Psoas muscle (tissue), 8 donors: ENCODE results near the gene ADGRG6. TPM values are rescaled to one million over a fixed set of nuclear protein-coding genes. Genes with fewer than 3 reads are reported as not detected.

Experiments
- ATAC-seq, 4 donors: fragments of 200-7000 bp; cut with Tn5 transposase; one replicate each; pipeline ENCODE4 v1.9.1; 2020; ENCODE audit warnings: moderate library complexity in 3 of 4, mild to moderate bottlenecking in 2 of 4
- DNase-seq, 2 donors: peaks; one replicate each; pipeline ENCODE4 v3.0.0-alpha.2; 2020
- H3K27ac ChIP-seq: fragments of 200-600 bp; one replicate; pipeline ENCODE4 v1.8.0; 2022
- H3K27me3 ChIP-seq, 3 donors: fragments of 200-600 bp in 1 of 3; one replicate each; pipeline versions ENCODE4 v1.6.1 to v1.8.0; 2013 to 2022; ENCODE audit warnings: low read length in 2 of 3, mild to moderate bottlenecking in 2 of 3, moderate library complexity in 1 of 3; ENCODE audit not compliant: insufficient read depth in 3 of 3
- H3K36me3 ChIP-seq, 2 donors: fragments of 200-600 bp in 1 of 2; one replicate each; pipeline versions ENCODE4 v1.6.1 to v1.8.0; 2013 to 2022; ENCODE audit warnings: low read depth in 1 of 2, mild to moderate bottlenecking in 1 of 2, moderate library complexity in 1 of 2; ENCODE audit not compliant: insufficient read depth in 1 of 2
- H3K4me1 ChIP-seq: fragments of 200-600 bp; one replicate; pipeline ENCODE4 v1.8.0; 2022
- H3K4me3 ChIP-seq: fragments of 200-600 bp; one replicate; pipeline ENCODE4 v1.8.0; 2022; ENCODE audit warnings: mild to moderate bottlenecking
- H3K9me3 ChIP-seq: fragments of 200-600 bp; one replicate; pipeline ENCODE4 v1.8.0; 2022
- CTCF ChIP-seq: fragments of 200-600 bp; IDR thresholded peaks from one replicate; pipeline ENCODE4 v1.8.0; 2022; ENCODE audit warnings: antibody characterized with exemption
- WGBS, 3 donors: extraction: QIAGEN DNeasy Blood & Tissue Kit; methylation state at CpG; one replicate each; pipeline versions ENCODE4 v1.1.6 to v1.1.7; 2013; 5-methylcytosine and 5-hydroxymethylcytosine counted together
- intact Hi-C, 2 donors: fragments of 100-400 bp; cut with DNase I; formaldehyde crosslinking; loops; one replicate each; pipeline versions ENCODE4 v1.11.0 to v1.14.2; 2022
- polyA plus RNA-seq, 3 donors: library from polyadenylated mRNA; stranded (reverse); fragments of 200-250 nt; gene quantifications; one replicate each; pipeline ENCODE4 v1.2.3, GENCODE V29; 2013
- total RNA-seq, 4 donors: library from RNA; stranded (reverse); fragmentation: NEBNext Ultra II Directional in 2 of 4; extraction: Animal tissue kit (Norgen Biotek cat#: 25700) in 2 of 4; gene quantifications; one replicate each; pipeline versions ENCODE4 v1.2.1 to v1.2.4, GENCODE V29; 2021 to 2023
- donor health status: healthy with polysubstance abuse.
- donor health status: DM: no; HTN: no; CAD: no; lungs with moderate emphysema.
- donor health status: Bipolar disorder and iron deficiency.
- donor health status: healthy.
- donor health status: DM: yes; HTN: yes; CAD: no.
- donor health status: DM: no; HTN: no; CAD: no.
- donor health status: DM: no; HTN: no; CAD: no.
- donor health status: DM: yes; HTN: yes; CAD: no.

The ADGRG6 gene
- total and polyA plus RNA-seq, 7 donors = 0.32 to 2.3 (median 0.59) TPM

DNA sequence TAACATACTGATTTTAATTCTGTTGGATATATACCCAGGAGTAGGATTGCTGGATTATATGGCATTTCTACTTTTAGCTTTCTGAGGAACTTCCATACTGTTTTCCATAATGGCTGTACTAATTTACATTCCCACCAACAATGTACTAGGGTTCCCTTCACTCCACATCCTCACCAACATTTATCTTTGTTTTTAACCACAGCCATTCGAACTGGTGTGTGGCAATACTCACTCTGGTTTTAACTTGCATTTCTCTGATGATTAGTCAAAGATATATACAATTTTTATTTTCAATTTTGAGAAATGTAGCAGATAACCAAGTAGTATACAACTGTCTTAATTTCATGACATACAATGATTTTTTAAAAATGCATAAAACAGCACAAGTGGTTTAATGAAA lies 30.3 kb upstream of the ADGRG6 start:
- intact Hi-C loops = no loop called here
- no peaks in the 10 kb centered on the region for H3K27me3 ChIP-seq
- no peak for DNase-seq
- no peak overlapping the region for H3K27ac ChIP-seq
- 74 to 83% (median 78%) methylated on average over 1 of the region's 1 CpG for WGBS, 3 donors
- H3K36me3 ChIP-seq = no peaks in the 10 kb centered on the region
- H3K4me1 ChIP-seq = no peaks in the 10 kb centered on the region
- no peak overlapping the region for H3K4me3 ChIP-seq
- no peaks in the 10 kb centered on the region for H3K9me3 ChIP-seq
- TF ChIP-seq CTCF = no peak
- ATAC-seq = no peak

DNA sequence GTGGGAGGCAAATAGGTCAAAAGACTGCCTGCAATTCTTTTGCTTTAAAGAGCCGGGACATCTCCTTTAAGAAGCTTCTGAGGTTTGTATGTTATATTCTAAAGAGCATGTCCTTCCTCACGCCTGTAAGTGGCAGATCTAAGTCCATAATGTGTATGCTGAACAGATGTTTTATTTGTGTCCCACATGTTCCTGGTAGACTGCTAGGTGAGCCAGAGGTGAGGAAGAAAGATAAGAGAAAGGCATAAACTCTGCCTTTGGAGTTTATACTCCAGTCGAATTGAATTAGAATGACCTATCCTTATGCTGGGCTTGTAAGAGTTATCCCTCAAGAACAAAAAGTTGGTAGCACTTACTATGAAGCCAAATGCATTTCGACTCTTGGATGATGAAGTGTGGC lies 27.2 kb upstream of the ADGRG6 start:
- Histone ChIP-seq H3K4me3 (no peak overlapping the region), H3K9me3 (no peaks in the 10 kb centered on the region), H3K27me3 (no peaks in the 10 kb centered on the region), H3K4me1 (no peaks in the 10 kb centered on the region), H3K36me3 (no peaks in the 10 kb centered on the region), H3K27ac (no peak overlapping the region)
- DNase-seq (no peak), ATAC-seq (no peak)
- intact Hi-C loops = no loop called here
- no peak for TF ChIP-seq CTCF
- WGBS, 3 donors = 66 to 79% (median 71%) methylated on average over 4 of the region's 4 CpGs

DNA sequence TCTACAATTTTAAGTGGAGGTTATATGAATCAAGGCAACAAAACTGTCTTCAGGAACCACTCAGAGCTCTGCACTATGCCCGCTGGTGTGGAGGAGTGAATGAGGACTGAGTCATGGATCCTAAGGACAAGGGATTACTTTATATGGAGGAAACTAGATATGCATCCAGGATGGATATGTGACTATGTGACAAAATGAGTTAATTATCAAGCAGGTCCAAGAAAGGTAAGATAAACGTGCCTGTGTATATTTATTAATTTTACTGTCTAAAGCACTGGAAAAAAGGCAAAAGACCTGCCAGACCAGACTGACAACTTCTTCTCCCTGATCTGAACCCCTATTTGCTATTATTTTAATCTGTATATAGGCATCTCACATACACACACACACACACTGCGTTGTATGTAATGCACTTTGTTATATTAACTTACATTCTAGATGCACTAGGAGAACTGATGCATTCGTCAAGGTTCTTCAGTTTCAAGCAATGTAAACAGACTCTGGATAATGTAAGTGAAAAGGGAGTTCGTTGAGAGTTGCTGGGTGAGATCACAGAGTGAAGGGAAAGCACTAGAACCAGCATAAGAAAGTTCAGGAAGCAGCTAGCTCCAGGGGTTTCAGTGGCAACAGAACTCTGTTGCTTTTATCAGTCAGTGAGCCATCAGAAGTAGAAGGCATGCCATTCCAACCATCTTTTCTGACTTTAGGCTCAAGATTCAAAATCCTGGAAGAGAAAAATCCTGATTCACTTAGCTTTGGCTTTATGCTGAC lies 26.4 kb upstream of the ADGRG6 start:
- H3K27me3 ChIP-seq = no peaks in the 10 kb centered on the region
- H3K4me1 ChIP-seq = no peaks in the 10 kb centered on the region
- no peaks in the 10 kb centered on the region for H3K36me3 ChIP-seq
- DNase-seq (no peak), ATAC-seq (no peak)
- 30 to 39% (median 32%) methylated on average over 5 of the region's 5 CpGs for WGBS, 3 donors
- H3K27ac ChIP-seq = no peak overlapping the region
- no peak for TF ChIP-seq CTCF
- H3K4me3 ChIP-seq = no peak overlapping the region
- H3K9me3 ChIP-seq = no peaks in the 10 kb centered on the region
- intact Hi-C loops = no loop called here

DNA sequence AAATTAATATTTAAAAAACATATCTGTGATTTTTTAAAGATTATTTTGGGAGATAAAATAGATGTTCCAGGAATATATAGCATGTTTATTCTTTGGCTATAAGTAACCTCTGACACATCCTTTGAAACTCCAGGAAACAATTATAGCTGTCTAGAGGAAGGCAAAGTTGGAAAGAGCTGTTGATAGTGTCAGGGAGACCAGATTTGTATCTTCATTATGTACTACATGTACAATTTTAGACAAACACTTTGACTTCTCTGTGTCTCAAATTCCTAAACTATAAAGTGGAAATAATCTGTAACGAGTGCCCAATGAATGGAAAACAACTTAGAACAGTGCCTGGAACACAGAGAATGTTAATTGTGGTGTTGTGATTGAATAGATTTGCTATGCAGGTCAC lies 25.6 kb upstream of the ADGRG6 start:
- no peak for TF ChIP-seq CTCF
- DNase-seq (no peak), ATAC-seq (no peak)
- Histone ChIP-seq H3K27ac (no peak overlapping the region), H3K4me1 (no peaks in the 10 kb centered on the region), H3K4me3 (no peak overlapping the region), H3K9me3 (no peaks in the 10 kb centered on the region), H3K27me3 (no peaks in the 10 kb centered on the region), H3K36me3 (no peaks in the 10 kb centered on the region)
- WGBS, 3 donors = 43 to 47% (median 46%) methylated on average over 1 of the region's 1 CpG
- intact Hi-C loops = no loop called here
